ENCODE results near the gene TRIP4. TPM values are rescaled to one million over a fixed set of nuclear protein-coding genes. Genes with fewer than 3 reads are reported as not detected.

The TRIP4 gene
- total RNA-seq, 1 experiment from 2014 or later = 26.2 TPM

- Mint-ChIP-seq H3K9me3 (ENCODE audit: unreplicated experiment) (no peaks in the 10 kb centered on the region), H3K27me3 (ENCODE audit: insufficient read depth, unreplicated experiment) (no peaks in the 10 kb centered on the region), H3K27ac (ENCODE audit: unreplicated experiment) (no peak overlapping the region), H3K36me3 (ENCODE audit: insufficient read depth, unreplicated experiment) (peaks cover 27% of the 10 kb centered on the region), H3K4me1 (ENCODE audit: low read depth, unreplicated experiment) (peaks cover 13% of the 10 kb centered on the region), H3K4me3 (ENCODE audit: unreplicated experiment) (no peak overlapping the region)
- ChIA-PET CTCF (no interaction called here), POLR2A (no interaction called here)
- Histone ChIP-seq H3K4me3 (ENCODE audit: low read depth, low read length) (no peak overlapping the region), H3K36me3 (ENCODE audit: control insufficient read depth, insufficient read depth, low read length) (peaks cover 5% of the 10 kb centered on the region; the same call in 1 of the 2 replicates), H3K9me3 (no peaks in the 10 kb centered on the region), H3K27me3 (replicated peaks; ENCODE audit: control insufficient read depth, insufficient read depth, low read length) (no peaks in the 10 kb centered on the region), H3K4me1 (no peaks in the 10 kb centered on the region)
- intact Hi-C loops (cut with micrococcal nuclease; ENCODE audit: unreplicated experiment) = no loop called here
- no peak for TF ChIP-seq CTCF (IDR thresholded peaks at IDR 0.05; ENCODE audit: insufficient read depth in 1 of 2, low read depth in 1 of 2, low read length in 1 of 2, severe bottlenecking in 1 of 2, unreplicated experiment in 1 of 2)
- DNase-seq = no peak
- no TSS peak for BruUV-seq (replicated peaks)
These were observed 113.2 kb downstream of the TRIP4 start for GRCh38 chr15:64500695-64501395.

GRCh38 chr15:64501396-64501715 is 113.7 kb downstream of the TRIP4 start:
- no peaks in the 10 kb centered on the region for H3K27me3 Mint-ChIP-seq (ENCODE audit: insufficient read depth, unreplicated experiment)
- Histone ChIP-seq H3K4me1 (no peaks in the 10 kb centered on the region; the same call in 1 of the 2 replicates), H3K4me3 (ENCODE audit: low read depth, low read length) (no peak overlapping the region), H3K9me3 (no peaks in the 10 kb centered on the region), H3K36me3 (ENCODE audit: control insufficient read depth, insufficient read depth, low read length) (peaks cover 5% of the 10 kb centered on the region; the same call in 1 of the 2 replicates), H3K27me3 (replicated peaks; ENCODE audit: control insufficient read depth, insufficient read depth, low read length) (no peaks in the 10 kb centered on the region)
- TF ChIP-seq CTCF (IDR thresholded peaks at IDR 0.05; ENCODE audit: insufficient read depth in 1 of 2, low read depth in 1 of 2, low read length in 1 of 2, severe bottlenecking in 1 of 2, unreplicated experiment in 1 of 2) = no peak
- no TSS peak for BruUV-seq (replicated peaks)
- no peak overlapping the region for H3K27ac Mint-ChIP-seq (ENCODE audit: unreplicated experiment)
- intact Hi-C loops (cut with micrococcal nuclease; ENCODE audit: unreplicated experiment) = no loop called here
- H3K4me1 Mint-ChIP-seq (ENCODE audit: low read depth, unreplicated experiment) = peaks cover 13% of the 10 kb centered on the region
- peaks cover 22% of the 10 kb centered on the region for H3K36me3 Mint-ChIP-seq (ENCODE audit: insufficient read depth, unreplicated experiment)
- no peak overlapping the region for H3K4me3 Mint-ChIP-seq (ENCODE audit: unreplicated experiment)
- DNase-seq = no peak
- CTCF ChIA-PET = no interaction called here
- H3K9me3 Mint-ChIP-seq (ENCODE audit: unreplicated experiment) = no peaks in the 10 kb centered on the region
- POLR2A ChIA-PET = no interaction called here

- intact Hi-C loops (cut with micrococcal nuclease; ENCODE audit: unreplicated experiment) = no loop called here
- Mint-ChIP-seq H3K27me3 (ENCODE audit: insufficient read depth, unreplicated experiment) (no peaks in the 10 kb centered on the region), H3K36me3 (ENCODE audit: insufficient read depth, unreplicated experiment) (peaks cover 22% of the 10 kb centered on the region), H3K9me3 (ENCODE audit: unreplicated experiment) (no peaks in the 10 kb centered on the region), H3K4me1 (ENCODE audit: low read depth, unreplicated experiment) (peaks cover 18% of the 10 kb centered on the region), H3K4me3 (ENCODE audit: unreplicated experiment) (no peak overlapping the region), H3K27ac (ENCODE audit: unreplicated experiment) (no peak overlapping the region)
- POLR2A ChIA-PET = no interaction called here
- no peaks in the 10 kb centered on the region for H3K27me3 ChIP-seq (replicated peaks; ENCODE audit: control insufficient read depth, insufficient read depth, low read length)
- no TSS peak for BruUV-seq (replicated peaks)
- H3K4me1 ChIP-seq = peaks cover 8% of the 10 kb centered on the region
- no peaks in the 10 kb centered on the region for H3K9me3 ChIP-seq
- H3K36me3 ChIP-seq (ENCODE audit: control insufficient read depth, insufficient read depth, low read length) = peaks cover 5% of the 10 kb centered on the region; the same call in 1 of the 2 replicates
- H3K4me3 ChIP-seq (ENCODE audit: low read depth, low read length) = no peak overlapping the region
- DNase-seq = no peak
- no peak for TF ChIP-seq CTCF (IDR thresholded peaks at IDR 0.05; ENCODE audit: insufficient read depth in 1 of 2, low read depth in 1 of 2, low read length in 1 of 2, severe bottlenecking in 1 of 2, unreplicated experiment in 1 of 2)
- CTCF ChIA-PET = no interaction called here
These were observed 114.5 kb downstream of the TRIP4 start for GRCh38 chr15:64502151-64502550.
